Activated CD4-positive, CD25-positive, alpha-beta regulatory T cell treated with anti-CD3 and anti-CD28 coated beads, Interleukin-2, amount 50 U/mL, for 16 hours (primary cell): ENCODE measurements around the gene PPARD.

Source experiments
- DNase-seq: peaks from one replicate; pipeline ENCODE4 v3.0.0-alpha.2; 2020; ENCODE audit warnings: low read depth, low spot score

The PPARD gene

GRCh38 chr6:35468980-35469750 is 126.8 kb downstream of the PPARD start:
- DNase-seq = no peak

DNA sequence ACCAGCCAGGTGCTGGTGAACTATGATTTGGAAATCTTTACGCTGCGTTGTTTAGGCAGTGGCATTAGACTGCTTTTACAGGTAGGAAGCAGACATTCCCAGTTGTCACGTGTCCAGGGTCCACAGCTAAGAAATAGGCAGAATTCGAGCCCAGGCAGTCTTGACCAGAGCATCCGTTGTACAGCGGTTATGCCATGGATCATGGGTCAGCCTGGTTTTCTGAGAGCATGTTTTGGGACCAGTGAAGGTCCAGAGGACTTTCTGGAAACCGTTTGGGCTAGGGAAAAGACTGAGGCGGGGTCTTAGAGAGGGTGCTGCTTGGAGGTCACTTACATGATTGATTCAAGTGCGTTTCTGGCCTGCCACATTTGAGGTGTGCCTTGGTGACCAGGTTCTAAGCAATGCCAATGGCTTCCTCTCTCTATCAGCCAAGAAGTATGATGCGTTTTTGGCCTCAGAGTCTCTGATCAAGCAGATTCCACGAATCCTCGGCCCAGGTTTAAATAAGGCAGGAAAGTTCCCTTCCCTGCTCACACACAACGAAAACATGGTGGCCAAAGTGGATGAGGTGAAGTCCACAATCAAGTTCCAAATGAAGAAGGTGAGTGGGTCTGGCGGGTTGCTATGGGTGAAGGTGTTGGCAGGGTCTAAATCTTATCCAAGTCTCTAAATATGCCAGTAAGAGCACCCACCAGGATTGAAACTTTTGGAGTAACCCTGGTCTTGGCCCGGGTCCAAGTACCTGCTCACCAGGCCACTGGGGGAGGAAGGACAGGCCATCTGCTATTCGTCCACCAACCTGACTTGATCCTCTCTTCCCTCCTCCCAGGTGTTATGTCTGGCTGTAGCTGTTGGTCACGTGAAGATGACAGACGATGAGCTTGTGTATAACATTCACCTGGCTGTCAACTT is 127.6 kb downstream of the PPARD start:
- no peak for DNase-seq

- DNase-seq = no peak
These were observed 128.3 kb downstream of the PPARD start for GRCh38 chr6:35470663-35471120.

- no peak for DNase-seq
These were observed 129.5 kb downstream of the PPARD start for GRCh38 chr6:35471836-35472345.

DNA sequence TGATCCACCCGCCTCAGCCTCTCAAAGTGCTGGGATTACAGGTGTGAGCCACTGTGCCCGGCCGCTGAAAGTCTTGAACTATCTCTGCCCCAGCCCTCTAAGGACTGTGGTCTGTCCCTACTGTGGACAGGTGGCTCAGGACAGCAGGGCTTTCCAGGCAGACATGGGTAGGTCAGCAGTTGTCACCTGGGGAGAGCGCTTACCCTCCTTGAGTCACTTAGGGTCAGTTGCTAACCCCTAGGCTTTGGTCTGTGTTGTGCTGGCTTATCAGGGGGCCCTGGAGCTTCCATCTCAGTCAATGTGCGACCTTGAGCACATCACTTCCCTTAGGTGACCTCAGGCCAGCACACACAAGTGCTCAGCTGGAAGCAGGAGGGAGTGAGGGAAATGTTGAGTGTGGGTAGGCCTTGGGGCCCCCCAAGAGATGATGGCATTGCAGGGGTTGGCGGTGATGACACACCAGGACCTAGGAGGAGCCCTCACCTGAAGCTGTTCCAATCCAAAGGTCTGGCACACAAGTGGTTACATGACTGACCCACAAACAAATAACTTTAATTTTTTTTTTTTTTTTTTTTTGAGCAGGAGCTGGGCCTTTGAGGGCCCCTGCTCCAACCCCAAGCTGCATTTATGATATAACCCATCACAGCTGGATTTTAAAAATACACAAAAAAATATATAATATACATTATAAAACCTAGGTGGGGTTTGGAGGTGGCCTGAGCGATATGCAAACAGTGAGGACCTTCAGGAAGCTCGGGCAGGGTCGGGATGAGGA is 130.9 kb downstream of the PPARD start:
- DNase-seq = no peak

- DNase-seq = no peak
These were observed 131.4 kb downstream of the PPARD start for GRCh38 chr6:35473850-35474130.

- no peak for DNase-seq
These were observed 132.0 kb downstream of the PPARD start for GRCh38 chr6:35474131-35474941.

- no peak for DNase-seq
These were observed 132.7 kb downstream of the PPARD start for GRCh38 chr6:35474942-35475570.

DNA sequence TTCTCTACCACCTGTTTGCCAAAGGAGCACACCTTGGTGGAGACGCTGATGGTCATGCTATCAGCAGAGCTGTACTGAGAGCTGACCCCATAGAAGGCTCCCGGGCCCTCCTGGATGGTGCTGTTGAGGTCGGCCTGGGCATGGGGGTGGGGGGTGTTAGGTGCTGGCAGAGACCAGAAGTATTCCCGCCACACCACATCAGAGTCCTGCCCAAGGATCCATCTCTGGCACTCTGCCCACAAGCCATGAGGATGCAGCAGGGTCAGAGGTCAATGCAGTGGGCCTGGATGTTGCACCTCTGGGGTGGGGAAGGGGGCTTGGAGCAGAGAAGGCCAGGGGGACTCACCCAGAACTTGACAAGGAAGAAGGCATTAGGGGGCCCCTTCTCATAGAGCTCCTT is 133.2 kb downstream of the PPARD start:
- DNase-seq = no peak

DNA sequence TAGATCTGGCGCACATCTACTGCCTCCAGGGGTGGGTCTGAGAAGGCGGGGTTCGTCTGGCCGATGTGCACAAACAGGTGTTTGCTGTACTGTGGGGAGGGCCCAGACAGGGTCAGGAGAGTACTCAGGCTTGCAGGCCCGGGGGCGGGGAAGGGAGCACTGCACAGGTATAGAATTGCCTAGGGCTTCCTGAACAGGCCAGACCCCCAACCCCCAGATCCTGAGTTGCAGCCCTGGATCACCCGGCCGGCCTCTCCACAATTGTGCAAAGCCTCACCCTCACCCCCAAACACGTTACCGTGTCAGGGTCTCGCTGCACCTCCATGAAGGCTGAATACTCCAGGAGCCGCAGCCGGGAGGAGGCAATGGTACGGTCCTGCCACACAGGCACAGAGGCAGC is 133.6 kb downstream of the PPARD start:
- DNase-seq = no peak

DNA sequence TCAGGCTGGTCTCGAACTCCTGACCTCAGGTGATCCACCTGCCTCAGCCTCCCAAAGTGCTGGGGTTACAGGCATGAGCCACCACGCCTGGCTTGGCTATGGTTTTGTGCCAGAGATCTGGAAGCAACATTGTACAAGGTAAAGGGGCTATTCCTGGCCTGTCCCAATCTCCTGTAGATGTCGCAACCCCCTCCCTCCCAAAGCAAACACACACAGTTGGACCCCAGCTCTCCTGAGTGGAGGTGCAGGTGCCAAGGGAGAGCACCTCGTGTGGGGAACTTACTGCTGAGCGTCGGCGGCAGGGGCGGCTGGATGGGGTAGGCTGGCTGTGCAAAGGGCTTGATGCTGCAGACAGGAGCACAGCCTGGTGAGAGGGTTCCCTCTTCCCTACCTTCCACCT is 134.7 kb downstream of the PPARD start:
- DNase-seq = no peak
